Mononuclear cell (primary cell): ENCODE measurements around the gene CST7. TPM values are rescaled to one million over a fixed set of nuclear protein-coding genes. Genes with fewer than 3 reads are reported as not detected.
A peak's percentile ranks its signal among the peaks of the same experiment; 100 is the strongest.
"Not testable (repeated sequence)": the region's sequence is repeated elsewhere in the genome, so short reads cannot be mapped to it uniquely, and the experiment has no call there.

Experiments used
- H3K27me3 ChIP-seq: 2 replicates; pipeline ENCODE4 v1.6.0; 2011; ENCODE audit warnings: low read length, control low read depth; ENCODE audit not compliant: insufficient read depth
- H3K4me1 ChIP-seq: 2 replicates; pipeline ENCODE4 v1.5.1; 2011; ENCODE audit warnings: mild to moderate bottlenecking, low read length, control low read depth; ENCODE audit not compliant: insufficient read depth
- H3K4me3 ChIP-seq: 2 replicates; pipeline ENCODE4 v1.5.1; 2011; ENCODE audit warnings: mild to moderate bottlenecking, low read length, moderate library complexity
- H3K9me3 ChIP-seq: 2 replicates; pipeline ENCODE4 v1.5.1; 2011; ENCODE audit warnings: low read depth, mild to moderate bottlenecking, control low read depth, low read length
- total RNA-seq: library from RNA; depleted of rRNA; stranded (reverse); fragments of >200 nt; gene quantifications from one replicate; pipeline ENCODE4 v1.2.3, GENCODE V29; 2012

Gene CST7
- total RNA-seq, 1 donor: 48.1 TPM

GRCh38 chr20:24991897-24992486, 42.9 kb downstream of the CST7 start:
- peaks cover 64% of the 10 kb centered on the region for H3K4me1 ChIP-seq
- H3K4me3 ChIP-seq: peak overlapping the region; percentile 83
- no peaks in the 10 kb centered on the region for H3K27me3 ChIP-seq
- H3K9me3 ChIP-seq: no peaks in the 10 kb centered on the region

GRCh38 chr20:24992487-24993205, 43.6 kb downstream of the CST7 start, which contains the start of gene APMAP:
Gene APMAP, minus strand, starts transcription at chr20:24992751. Its CDS starts 63 bp downstream, at chr20:24992688.
- Histone ChIP-seq H3K27me3 (no peaks in the 10 kb centered on the region), H3K4me1 (peaks cover 59% of the 10 kb centered on the region), H3K4me3 (peak within 1 kb of the TSS; percentile 83), H3K9me3 (no peaks in the 10 kb centered on the region)

- Histone ChIP-seq H3K27me3 (no peaks in the 10 kb centered on the region), H3K4me1 (peaks cover 50% of the 10 kb centered on the region), H3K4me3 (peak overlapping the region; percentile 83), H3K9me3 (no peaks in the 10 kb centered on the region)
These were observed 44.5 kb downstream of the CST7 start for GRCh38 chr20:24993337-24994185.

GRCh38 chr20:24994186-24994465, 45.1 kb downstream of the CST7 start:
- Histone ChIP-seq H3K4me1 (peaks cover 45% of the 10 kb centered on the region), H3K27me3 (no peaks in the 10 kb centered on the region), H3K9me3 (no peaks in the 10 kb centered on the region), H3K4me3 (no peak overlapping the region)

GRCh38 chr20:24994470-24995368, 45.6 kb downstream of the CST7 start:
- Histone ChIP-seq H3K9me3 (no peaks in the 10 kb centered on the region), H3K27me3 (no peaks in the 10 kb centered on the region), H3K4me1 (peaks cover 39% of the 10 kb centered on the region), H3K4me3 (no peak overlapping the region)

GRCh38 chr20:24995741-24996448, 46.8 kb downstream of the CST7 start:
- peaks cover 35% of the 10 kb centered on the region for H3K4me1 ChIP-seq
- H3K27me3 ChIP-seq: no peaks in the 10 kb centered on the region
- no peaks in the 10 kb centered on the region for H3K9me3 ChIP-seq
- no peak overlapping the region for H3K4me3 ChIP-seq

GRCh38 chr20:24996449-24997377, 47.6 kb downstream of the CST7 start:
- peaks cover 27% of the 10 kb centered on the region for H3K4me1 ChIP-seq
- no peaks in the 10 kb centered on the region for H3K9me3 ChIP-seq
- H3K4me3 ChIP-seq: no peak overlapping the region
- H3K27me3 ChIP-seq: no peaks in the 10 kb centered on the region

GRCh38 chr20:24998121-24998520, 49.1 kb downstream of the CST7 start:
- Histone ChIP-seq H3K4me1 (peaks cover 20% of the 10 kb centered on the region), H3K27me3 (no peaks in the 10 kb centered on the region), H3K9me3 (no peaks in the 10 kb centered on the region), H3K4me3 (no peak overlapping the region)

- H3K9me3 ChIP-seq: no peaks in the 10 kb centered on the region
- H3K4me3 ChIP-seq: no peak overlapping the region
- no peaks in the 10 kb centered on the region for H3K27me3 ChIP-seq
- peaks cover 13% of the 10 kb centered on the region for H3K4me1 ChIP-seq
These were observed 49.8 kb downstream of the CST7 start for GRCh38 chr20:24998631-24999445.

- H3K4me1 ChIP-seq: peaks cover 9% of the 10 kb centered on the region
- no peaks in the 10 kb centered on the region for H3K27me3 ChIP-seq
- no peaks in the 10 kb centered on the region for H3K9me3 ChIP-seq
- H3K4me3 ChIP-seq: no peak overlapping the region
These were observed 50.5 kb downstream of the CST7 start for GRCh38 chr20:24999568-24999967.

GRCh38 chr20:25000268-25000801, 51.3 kb downstream of the CST7 start:
- Histone ChIP-seq H3K4me1 (peaks cover 1% of the 10 kb centered on the region), H3K27me3 (no peaks in the 10 kb centered on the region), H3K4me3 (no peak overlapping the region), H3K9me3 (no peaks in the 10 kb centered on the region)

- H3K27me3 ChIP-seq, H3K9me3 ChIP-seq, H3K4me1 ChIP-seq, H3K4me3 ChIP-seq: not testable (repeated sequence)
These were observed 52.3 kb downstream of the CST7 start for GRCh38 chr20:25001323-25001722.
